Activated T-helper 17 cell treated with anti-CD3 and anti-CD28 coated beads, Interleukin-2, amount 50 U/mL, for 72 hours (primary cell): ENCODE measurements around the gene ZNF608. TPM values are rescaled to one million over a fixed set of nuclear protein-coding genes. Genes with fewer than 3 reads are reported as not detected.

Source experiments
- ATAC-seq: fragments of 150-1000 bp; cut with Tn5 transposase; replicated peaks from 2 replicates; pipeline ENCODE4 v1.10.0; 2021; ENCODE audit warnings: mild to moderate bottlenecking, moderate library complexity
- H3K27ac Mint-ChIP-seq: one replicate; pipeline ENCODE4 v1.8.0; 2022; ENCODE audit warnings: mixed read lengths
- H3K27me3 Mint-ChIP-seq: one replicate; pipeline ENCODE4 v1.8.0; 2022; ENCODE audit warnings: mixed read lengths
- H3K36me3 Mint-ChIP-seq: one replicate; pipeline ENCODE4 v1.8.0; 2022; ENCODE audit warnings: low read depth, mild to moderate bottlenecking, mixed read lengths
- H3K4me1 Mint-ChIP-seq: one replicate; pipeline ENCODE4 v1.8.0; 2022; ENCODE audit warnings: mixed read lengths
- H3K4me3 Mint-ChIP-seq: one replicate; pipeline ENCODE4 v1.8.0; 2022; ENCODE audit warnings: mild to moderate bottlenecking, mixed read lengths
- H3K9me3 Mint-ChIP-seq: one replicate; pipeline ENCODE4 v1.8.0; 2022; ENCODE audit warnings: mixed read lengths
- total RNA-seq, 2 donors: library from RNA; stranded (reverse); gene quantifications; one replicate each; pipeline ENCODE4 v1.2.3, GENCODE V29; 2022

Gene ZNF608
- total RNA-seq, 2 donors from 2014 or later: not detected

DNA sequence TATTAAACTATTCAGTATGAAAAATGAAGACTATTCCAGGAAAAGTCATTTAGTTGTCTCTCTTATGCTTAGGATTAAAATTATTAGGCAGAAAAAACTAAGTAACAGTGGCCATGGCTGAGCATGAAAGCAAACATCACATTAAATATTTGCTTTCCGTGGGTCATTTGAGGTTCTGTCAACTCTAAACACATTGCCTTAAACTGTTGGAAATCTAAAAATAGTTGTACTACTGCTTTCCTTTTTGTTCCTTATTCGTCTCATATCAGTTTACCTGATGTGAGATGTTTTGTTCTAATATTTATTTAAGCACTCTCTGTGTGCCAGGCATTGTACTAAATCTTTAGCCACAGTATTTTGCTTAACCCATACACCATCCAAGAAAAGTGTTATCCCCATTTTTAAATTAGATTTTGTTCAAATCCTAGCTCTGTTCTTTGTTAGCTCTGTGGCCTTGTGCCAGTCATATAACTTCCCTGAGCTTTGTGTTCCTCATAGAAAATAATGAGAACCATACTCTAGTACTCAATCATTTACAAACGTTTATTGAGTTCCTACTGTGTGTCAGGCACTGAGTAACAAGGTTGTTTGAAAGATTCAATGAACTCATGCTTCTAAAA, 18.7 kb upstream of the ZNF608 start:
- no peak for ATAC-seq
- H3K4me3 Mint-ChIP-seq: no peak overlapping the region
- no peak overlapping the region for H3K27ac Mint-ChIP-seq
- H3K27me3 Mint-ChIP-seq: no peaks in the 10 kb centered on the region
- H3K4me1 Mint-ChIP-seq: no peaks in the 10 kb centered on the region
- H3K9me3 Mint-ChIP-seq: peaks cover 6% of the 10 kb centered on the region
- no peaks in the 10 kb centered on the region for H3K36me3 Mint-ChIP-seq

DNA sequence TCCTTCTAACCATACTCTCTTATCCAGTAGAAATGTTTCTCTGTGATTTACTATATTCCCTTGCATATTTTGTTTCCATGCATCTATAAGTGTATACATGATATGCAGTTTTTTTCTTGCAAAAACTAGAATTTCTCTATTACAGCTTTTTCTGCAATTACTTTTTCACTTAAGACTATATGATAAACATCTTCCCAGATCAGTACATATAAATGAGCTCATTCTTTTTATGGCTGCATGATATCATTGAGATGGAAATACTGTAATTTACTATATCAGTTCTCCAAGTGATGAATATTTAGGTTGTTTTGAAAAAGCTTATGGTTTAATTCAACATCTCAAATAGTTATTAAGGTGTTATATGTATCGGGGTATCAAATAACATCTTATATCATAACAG, 18.1 kb upstream of the ZNF608 start:
- no peak overlapping the region for H3K27ac Mint-ChIP-seq

DNA sequence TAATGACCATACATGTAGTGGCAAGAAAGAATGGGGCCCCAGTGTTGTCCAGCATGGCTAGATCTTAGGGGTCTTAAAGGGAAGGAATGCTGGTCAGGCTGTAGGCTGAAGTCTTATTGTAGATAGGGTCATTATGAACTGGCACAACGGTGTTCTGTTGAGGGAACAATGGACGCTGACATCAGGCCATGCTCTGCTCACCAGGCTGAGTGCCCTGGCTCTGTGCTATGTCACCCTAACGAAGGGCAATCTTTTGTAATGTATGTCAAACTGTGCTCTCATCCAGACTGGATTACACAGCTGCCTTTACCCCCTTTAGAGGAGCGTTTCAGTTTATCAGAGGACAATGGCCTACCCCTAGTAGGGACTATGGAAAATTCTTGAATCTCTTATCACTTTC, 14.6 kb upstream of the ZNF608 start:
- Mint-ChIP-seq H3K36me3 (no peaks in the 10 kb centered on the region), H3K4me3 (no peak overlapping the region), H3K9me3 (peaks cover 3% of the 10 kb centered on the region), H3K4me1 (no peaks in the 10 kb centered on the region), H3K27ac (no peak overlapping the region), H3K27me3 (no peaks in the 10 kb centered on the region)
- no peak for ATAC-seq

More for the DNA sequence above, 18.1 kb upstream of the ZNF608 start:
- Mint-ChIP-seq H3K4me3 (no peak overlapping the region), H3K9me3 (peaks cover 3% of the 10 kb centered on the region), H3K27me3 (no peaks in the 10 kb centered on the region), H3K4me1 (no peaks in the 10 kb centered on the region), H3K36me3 (no peaks in the 10 kb centered on the region)
- no peak for ATAC-seq

DNA sequence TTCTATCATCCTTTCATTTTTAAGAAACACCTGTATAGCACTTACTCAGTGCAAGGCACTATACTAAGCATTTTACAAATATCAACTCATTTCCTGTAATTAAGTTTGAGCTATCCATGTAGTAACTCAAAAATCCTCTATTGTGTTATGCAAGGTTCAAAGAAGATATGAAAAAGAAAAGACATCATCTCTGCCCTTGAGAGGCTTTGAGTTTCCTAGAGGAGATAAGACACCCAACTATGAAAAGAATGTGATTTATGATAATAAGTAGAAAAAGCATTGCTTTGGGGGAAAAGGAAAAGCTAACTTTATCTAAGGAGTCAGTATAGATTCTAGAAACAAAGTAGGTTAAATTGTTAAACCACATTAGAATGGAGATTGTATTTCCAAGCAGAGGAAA, 14.2 kb upstream of the ZNF608 start:
- Mint-ChIP-seq H3K4me3 (no peak overlapping the region), H3K9me3 (peaks cover 3% of the 10 kb centered on the region), H3K27ac (no peak overlapping the region), H3K36me3 (no peaks in the 10 kb centered on the region), H3K4me1 (no peaks in the 10 kb centered on the region), H3K27me3 (no peaks in the 10 kb centered on the region)
- ATAC-seq: no peak

DNA sequence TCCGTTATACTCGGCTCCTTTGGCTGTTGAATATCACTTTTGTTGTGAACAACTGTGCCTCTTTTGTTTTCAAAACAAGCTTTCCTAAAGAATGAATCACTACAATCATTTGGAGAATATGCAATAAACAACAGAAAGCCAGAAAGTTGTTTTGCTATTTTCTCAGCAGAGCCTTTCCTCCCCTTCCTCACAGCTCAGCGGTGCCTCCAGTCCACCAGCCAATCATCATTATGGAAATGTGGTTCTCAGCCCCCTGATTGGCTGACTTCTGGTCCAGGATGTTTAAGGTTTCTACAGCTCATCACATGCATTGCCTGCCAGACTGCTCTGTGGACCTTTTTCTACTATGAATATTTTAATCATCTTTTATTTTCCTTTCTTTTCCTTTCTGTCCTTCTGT, 9.1 kb upstream of the ZNF608 start:
- Mint-ChIP-seq H3K4me1 (no peaks in the 10 kb centered on the region), H3K4me3 (no peak overlapping the region), H3K27ac (no peak overlapping the region), H3K9me3 (no peaks in the 10 kb centered on the region), H3K27me3 (peaks cover 8% of the 10 kb centered on the region), H3K36me3 (no peaks in the 10 kb centered on the region)
- ATAC-seq: no peak

DNA sequence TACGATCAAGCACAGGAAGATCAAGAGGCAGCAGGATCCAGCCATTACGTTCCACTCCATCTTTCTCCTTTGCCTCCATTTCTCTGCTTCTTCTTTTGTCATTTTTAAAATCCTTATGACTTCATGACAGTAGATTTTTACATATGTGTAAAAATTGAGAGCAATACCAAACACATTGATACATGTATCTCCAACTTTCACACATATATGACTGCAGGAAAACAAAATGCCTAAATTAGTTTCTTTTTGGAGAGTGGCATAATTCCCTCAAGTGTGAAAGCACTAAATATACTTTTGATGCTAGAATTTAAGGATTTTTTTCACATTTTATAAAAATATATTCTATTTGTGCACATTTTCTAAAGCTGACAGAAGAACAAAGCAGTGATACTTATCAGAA, 8.6 kb upstream of the ZNF608 start:
- Mint-ChIP-seq H3K4me1 (no peaks in the 10 kb centered on the region), H3K9me3 (no peaks in the 10 kb centered on the region), H3K27ac (no peak overlapping the region), H3K36me3 (no peaks in the 10 kb centered on the region), H3K27me3 (peaks cover 8% of the 10 kb centered on the region), H3K4me3 (no peak overlapping the region)
- ATAC-seq: no peak

DNA sequence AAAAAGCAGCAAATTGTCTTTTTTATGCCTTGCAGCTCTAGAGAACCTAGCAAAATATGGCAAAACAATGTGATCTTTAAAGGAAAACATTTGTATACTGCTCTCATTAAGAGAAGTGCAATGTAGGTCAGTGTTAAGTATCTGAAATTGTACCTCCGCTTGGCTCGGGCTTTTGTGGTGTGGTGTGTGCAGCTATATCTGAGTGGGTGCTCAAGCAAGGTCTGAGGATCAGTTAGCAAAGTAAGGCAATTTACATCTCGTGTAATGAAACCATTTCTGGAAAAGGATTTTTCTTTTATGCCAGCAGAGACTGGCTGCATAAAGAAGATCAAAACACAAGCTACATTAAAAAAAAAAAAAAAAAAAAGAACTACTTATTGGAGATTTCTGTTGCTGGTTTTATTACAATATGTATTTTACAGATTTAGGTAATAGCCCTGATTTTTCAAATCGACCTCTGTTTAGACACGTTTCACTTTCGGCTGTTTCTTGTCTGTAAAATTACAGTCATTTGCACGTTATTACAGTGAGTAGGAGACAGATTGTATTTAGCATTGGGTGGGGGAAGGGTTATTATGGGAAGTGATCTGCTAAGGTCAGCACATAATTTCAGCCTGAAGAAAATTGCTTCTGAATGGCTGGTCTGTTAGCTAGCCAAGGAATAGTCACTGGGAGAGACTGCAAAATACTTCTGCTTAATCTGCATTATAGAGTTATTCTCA, 7.9 kb upstream of the ZNF608 start:
- H3K27me3 Mint-ChIP-seq: peaks cover 8% of the 10 kb centered on the region
- no peaks in the 10 kb centered on the region for H3K4me1 Mint-ChIP-seq
- H3K9me3 Mint-ChIP-seq: no peaks in the 10 kb centered on the region
- no peak overlapping the region for H3K4me3 Mint-ChIP-seq
- H3K27ac Mint-ChIP-seq: no peak overlapping the region
- no peak for ATAC-seq
- no peaks in the 10 kb centered on the region for H3K36me3 Mint-ChIP-seq

DNA sequence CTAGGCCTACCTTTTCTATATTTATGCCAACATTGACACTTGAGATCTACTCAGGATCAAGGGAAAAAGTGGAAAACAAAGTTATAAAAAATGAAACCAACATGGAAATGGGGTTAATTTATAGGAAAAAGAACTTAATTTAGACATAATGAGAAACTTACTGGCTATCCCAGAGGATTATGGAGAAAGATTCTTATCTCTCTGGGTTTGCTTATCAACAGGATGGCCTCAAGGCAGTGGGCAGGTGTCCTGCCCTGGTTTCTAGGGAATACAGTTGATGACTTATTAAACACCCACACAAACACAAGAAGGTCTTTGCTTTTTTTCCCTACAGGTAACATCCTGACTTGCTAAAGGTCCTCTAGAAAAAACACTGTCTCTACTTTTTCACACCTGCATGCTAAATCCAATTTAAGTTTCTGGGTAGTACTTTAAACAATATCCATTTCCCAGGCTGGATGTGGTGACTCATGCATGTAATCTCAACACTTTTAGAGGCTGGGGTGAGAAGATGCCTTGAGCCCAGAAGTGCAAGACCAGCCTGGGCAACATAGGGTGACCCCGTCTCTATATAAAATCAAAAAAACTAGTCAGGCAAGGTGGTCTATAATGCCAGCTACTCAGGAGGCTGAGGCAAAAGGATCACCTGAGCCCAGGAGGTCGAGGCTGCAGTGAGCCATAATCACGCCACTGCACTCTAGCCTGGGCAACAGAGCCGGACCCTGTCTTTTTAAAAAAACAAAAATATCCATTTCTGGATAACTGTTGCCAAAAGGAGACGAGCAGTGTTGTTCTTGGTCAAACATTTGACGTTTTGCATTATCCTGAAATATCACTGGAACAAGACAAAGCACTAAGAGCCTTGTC, 6.6 kb upstream of the ZNF608 start:
- no peak overlapping the region for H3K27ac Mint-ChIP-seq

DNA sequence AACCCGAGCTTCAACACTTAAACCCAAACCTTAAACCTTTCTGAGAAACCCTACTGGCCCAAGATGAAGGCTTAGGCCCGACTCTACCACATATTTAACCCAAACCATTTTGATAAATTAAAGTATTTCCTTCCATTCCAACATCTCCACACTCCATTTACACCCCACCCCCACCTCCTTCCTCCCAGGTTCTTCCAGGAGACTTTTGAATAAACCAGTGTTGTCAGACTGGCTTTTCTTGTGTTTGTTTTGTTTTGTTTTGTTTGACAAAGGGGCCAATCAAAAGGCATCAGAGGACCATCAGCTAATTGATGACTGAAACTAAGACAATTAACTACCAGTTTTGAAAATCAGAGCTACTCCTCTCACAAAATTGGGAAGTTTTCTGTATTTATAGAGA, 4.6 kb upstream of the ZNF608 start:
- no peak overlapping the region for H3K27ac Mint-ChIP-seq
- peaks cover 8% of the 10 kb centered on the region for H3K27me3 Mint-ChIP-seq
- no peaks in the 10 kb centered on the region for H3K9me3 Mint-ChIP-seq
- H3K4me1 Mint-ChIP-seq: peaks cover 6% of the 10 kb centered on the region
- ATAC-seq: no peak
- no peak overlapping the region for H3K4me3 Mint-ChIP-seq
- H3K36me3 Mint-ChIP-seq: no peaks in the 10 kb centered on the region

More for the DNA sequence above, 6.6 kb upstream of the ZNF608 start:
- Mint-ChIP-seq H3K4me3 (no peak overlapping the region), H3K27me3 (peaks cover 8% of the 10 kb centered on the region), H3K9me3 (no peaks in the 10 kb centered on the region), H3K36me3 (no peaks in the 10 kb centered on the region), H3K4me1 (no peaks in the 10 kb centered on the region)
- ATAC-seq: no peak

DNA sequence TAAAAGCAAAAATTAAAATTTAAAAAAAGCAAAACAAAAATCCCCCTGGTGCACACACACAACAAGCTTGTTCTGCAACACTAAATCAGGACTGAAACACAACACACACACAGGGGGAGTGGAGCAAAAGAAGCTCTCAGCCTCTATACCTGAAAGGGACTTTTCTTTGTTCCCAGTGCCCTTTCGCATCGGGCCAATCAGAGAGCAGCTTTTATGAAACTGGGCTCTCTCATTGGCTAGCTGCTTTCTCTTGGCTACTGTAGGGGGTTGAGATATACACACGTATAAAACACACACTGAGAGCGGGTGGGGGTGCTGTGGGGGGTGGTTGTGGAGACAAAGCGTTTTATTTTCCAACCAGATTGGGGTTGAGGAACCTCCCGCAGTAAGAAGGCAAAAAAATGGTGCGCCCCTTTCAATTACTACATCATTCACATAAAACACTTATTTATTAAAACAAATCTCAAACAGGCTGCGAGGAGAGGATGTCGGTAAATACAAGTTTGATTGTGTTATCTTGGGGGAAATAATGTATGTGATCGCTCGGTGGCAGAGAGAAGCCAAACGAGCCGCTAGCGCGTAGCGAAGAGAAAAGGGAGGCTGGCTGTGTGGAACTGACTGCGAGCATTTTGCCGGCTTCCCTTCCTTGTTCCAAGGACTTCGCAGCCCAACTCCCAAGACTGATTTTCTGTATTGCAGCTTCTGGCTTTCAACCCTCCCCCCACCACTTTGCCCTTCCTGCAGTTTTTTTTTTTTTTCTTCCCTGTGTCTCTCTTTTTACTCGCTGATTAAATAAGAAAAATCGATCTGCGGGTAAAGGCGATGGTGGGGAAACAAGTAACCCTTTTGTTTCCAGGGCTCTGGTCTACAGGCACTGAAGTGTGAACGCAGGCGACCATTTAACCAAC, 2.5 kb upstream of the ZNF608 start:
- no peak for ATAC-seq
- H3K9me3 Mint-ChIP-seq: no peaks in the 10 kb centered on the region

DNA sequence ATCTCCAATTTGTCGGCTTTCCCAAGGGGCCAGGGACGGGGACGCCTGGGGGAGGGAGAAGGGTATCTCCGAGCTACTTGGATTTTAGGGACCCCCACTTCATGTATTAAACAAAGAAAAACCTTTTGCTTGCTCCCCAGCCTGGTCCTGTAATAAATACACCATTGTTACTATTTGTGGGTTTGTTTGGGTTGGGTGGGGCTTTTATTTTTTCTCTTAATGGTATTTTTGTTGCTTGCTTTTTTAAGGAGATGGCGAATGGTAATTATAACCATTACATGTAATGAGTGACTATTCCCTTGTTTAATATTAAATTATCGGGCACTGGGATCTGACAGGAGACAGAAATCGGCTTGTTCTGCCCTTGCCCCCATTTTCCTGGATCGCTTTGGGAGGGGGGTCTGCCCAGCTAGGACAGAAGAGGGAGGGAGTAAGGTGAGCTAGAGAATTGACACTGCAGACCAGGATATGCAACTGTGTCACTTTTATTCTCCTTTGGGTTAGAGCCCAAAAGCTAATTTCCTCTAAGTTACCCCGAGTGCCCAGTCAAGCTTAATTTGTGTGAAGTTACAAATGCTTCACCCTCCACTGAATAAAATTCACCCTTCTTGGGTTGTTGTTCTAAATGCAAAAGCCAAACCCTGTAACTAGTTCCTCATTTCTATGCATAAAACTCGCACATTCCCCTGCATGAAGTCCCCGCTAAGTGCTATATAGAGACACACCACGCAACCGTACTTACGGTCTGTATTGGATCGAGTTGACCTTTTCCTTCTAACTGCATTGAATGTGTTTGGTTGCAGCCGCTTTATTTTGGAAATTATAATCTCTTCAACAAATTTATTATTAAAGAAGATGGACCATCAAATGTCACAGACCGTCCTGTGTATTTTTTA, 1.6 kb upstream of the ZNF608 start:
- H3K27ac Mint-ChIP-seq: no peak overlapping the region

More for the DNA sequence above, 2.5 kb upstream of the ZNF608 start:
- Mint-ChIP-seq H3K36me3 (no peaks in the 10 kb centered on the region), H3K4me1 (peaks cover 6% of the 10 kb centered on the region), H3K27ac (no peak overlapping the region), H3K27me3 (peaks cover 8% of the 10 kb centered on the region), H3K4me3 (no peak overlapping the region)

DNA sequence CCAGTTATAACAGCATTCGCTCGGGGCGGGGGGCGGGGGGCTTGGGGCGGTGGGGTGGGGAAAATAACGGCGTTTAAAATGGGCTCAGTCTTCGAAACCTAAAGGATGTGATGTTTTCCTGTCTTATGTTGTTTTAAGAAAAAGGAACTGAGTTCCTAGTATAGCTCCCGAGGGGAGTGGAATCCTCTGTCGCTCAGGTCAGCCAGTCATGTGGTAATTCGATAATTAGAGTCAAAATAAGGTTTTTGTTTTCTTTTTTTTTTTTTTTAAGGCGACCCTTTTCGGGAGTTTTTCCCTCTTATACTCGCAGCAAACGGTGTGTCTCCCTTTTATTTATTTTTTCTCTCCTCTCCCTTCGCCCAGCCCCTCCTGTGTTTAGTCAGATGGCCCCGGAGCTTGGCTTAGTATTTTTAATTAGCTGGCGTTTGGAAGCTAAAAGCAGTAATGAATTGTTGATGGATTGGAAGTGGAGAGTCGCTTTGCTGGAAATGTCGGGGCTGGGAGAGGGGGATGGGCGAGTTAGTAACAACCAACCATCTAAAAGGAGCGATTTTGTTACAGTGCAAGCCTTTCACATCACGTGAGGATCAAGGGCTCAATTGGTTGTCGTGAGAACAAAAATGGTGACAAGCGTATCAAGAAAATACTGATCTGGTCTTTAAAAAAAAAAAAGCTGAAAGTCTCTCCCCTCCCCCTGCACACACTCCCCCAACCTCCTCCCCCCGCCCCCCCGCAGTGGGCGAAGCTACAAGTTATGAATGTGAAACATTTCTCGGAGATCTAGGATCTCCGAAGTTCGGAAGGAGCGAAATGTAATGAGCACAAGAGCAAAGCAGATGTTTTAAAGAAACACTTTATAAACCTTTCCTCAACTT, 714 bp upstream of the ZNF608 start:
- Mint-ChIP-seq H3K27ac (no peak overlapping the region), H3K27me3 (peaks cover 8% of the 10 kb centered on the region), H3K4me3 (no peak overlapping the region), H3K9me3 (no peaks in the 10 kb centered on the region), H3K4me1 (peaks cover 6% of the 10 kb centered on the region), H3K36me3 (no peaks in the 10 kb centered on the region)
- ATAC-seq: no peak

More for the DNA sequence above, 1.6 kb upstream of the ZNF608 start:
- H3K36me3 Mint-ChIP-seq: no peaks in the 10 kb centered on the region
- ATAC-seq: no peak
- peaks cover 6% of the 10 kb centered on the region for H3K4me1 Mint-ChIP-seq
- H3K9me3 Mint-ChIP-seq: no peaks in the 10 kb centered on the region
- H3K27me3 Mint-ChIP-seq: peaks cover 8% of the 10 kb centered on the region
- no peak overlapping the region for H3K4me3 Mint-ChIP-seq
